ENCODE results near the gene TBL1XR1.
"Not testable (repeated sequence)": the region's sequence is repeated elsewhere in the genome, so short reads cannot be mapped to it uniquely, and the experiment has no call there.

The TBL1XR1 gene

DNA sequence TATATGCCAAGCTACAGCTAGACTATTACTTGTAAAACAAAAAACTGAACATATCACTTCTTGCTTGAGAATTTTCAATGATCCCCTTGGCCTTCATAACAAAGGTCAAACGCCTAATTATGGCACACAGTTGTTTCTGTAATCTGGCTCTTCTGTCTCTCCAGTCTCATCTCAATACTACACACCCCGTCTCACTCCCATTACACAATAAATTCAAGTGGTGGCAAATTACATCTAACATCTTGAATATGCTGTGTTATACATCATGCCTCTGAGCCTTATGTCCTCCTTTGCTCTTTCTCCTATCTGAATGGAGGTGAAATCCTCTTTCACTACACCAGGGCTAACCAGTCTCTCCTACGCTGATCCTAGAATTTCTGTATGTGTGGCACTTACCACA lies 140.4 kb downstream of the TBL1XR1 start:
- no peak for DNase-seq

DNA sequence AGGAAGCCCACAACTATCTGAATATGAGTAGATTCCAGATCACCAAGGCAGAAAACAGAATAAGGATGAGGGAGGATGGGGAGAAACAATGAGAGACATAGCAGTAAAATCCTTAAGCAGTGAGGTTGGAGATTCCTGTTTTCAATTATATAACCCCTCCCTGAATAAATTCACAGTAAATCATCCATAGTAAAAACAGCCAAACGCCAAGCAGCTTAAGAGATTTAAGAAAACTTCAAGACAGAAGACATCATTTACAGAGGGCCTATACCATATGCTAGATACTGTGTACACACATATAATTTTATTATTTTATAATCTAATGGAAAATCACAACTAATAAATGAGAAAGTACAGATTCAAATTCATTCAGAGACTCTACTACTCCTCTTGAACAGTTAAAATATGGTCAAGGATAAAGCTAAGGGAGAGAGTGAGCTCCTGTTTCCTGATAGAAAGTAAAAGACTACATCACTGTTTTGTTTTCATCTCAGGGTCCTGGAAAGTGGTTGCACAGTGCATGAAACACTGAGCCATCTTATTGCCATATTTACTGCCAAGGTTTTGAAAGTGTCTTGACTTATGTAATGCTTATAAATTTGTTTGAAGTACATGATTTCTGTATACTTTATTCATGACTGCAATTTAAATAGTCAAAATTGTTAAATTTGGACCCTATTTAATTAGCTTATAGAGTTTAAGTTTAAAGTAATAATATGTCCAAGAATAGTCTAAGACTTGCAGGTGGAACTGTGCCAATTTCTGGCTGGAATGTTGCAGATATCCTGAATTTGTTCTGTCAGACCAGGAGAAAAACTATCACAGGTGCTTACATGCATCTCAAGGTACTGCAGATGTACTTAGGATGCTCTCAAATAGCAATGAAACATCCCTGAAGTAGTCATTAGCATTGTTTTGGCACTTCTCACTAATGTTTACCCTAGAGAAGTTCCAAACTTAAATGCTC lies 141.4 kb downstream of the TBL1XR1 start:
- DNase-seq = no peak

DNA sequence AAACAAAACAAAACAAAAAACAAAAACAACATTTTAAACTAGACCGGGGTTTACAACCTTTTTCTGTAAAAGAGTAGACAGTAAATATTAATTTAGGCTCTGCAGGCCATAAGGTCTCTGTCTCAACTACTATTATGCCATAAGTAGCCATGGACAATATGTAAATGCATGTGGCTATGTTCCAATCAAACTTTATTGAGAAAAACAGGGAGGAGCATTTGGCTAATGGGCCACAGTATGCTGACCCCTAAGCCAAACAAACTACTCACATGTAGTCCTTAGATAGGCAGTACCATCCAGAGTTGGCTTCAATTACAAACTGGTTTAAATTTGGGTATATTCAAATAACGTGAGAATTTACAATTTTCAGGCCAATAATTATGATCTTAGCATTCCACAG lies 144.2 kb downstream of the TBL1XR1 start:
- no peak for DNase-seq

DNA sequence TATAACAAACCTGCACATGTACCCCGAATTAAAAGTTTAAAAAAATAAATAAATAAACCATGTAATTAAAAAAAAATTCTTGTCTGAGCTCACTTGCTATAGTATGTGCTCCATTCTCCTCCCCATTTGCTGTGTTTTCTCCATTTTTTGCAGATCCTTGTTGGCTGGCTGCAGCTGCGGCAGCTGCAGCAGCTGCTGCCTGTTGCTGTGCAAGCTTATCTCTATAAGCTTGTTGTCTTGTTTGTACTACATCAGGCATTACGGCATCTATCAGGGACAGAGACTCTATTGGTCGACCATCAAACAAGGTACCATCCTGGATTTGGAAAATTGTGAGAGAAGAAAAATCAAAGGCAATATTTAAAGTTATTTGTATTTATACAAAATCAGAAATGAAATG lies 145.9 kb downstream of the TBL1XR1 start:
- DNase-seq = no peak

DNA sequence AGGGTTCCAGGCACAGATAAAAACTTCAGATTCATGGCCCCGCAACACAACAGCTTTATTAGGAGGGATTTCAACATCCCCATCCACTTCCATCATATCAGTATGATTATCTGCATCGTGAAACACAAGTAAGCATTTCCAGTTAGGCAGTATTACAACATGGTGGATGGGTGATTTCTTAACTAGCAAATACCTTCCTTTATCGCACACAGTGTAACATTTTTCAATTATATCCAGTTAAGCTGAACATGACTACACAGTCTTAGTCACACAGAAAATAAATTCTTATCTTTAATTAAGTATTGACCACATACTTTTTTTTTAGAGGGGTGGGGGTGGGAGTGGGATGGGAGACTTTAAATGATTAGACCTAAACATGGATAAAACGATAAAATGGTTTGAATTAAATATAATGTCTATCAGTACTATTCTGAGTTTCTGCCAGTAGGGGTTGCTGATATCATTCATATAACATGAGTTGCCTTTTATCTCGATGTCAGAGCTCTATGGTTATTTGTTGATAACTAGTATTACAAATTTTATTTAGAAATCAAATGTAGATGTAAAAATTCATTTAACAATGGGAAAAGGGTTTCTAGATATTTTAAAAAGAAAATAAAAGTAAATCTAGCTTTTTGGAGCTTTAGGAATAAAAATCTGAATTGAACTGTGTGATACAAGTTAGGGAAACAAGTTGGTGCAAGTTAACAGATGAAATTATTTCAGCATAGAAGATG lies 146.6 kb downstream of the TBL1XR1 start:
- no peak for DNase-seq

DNA sequence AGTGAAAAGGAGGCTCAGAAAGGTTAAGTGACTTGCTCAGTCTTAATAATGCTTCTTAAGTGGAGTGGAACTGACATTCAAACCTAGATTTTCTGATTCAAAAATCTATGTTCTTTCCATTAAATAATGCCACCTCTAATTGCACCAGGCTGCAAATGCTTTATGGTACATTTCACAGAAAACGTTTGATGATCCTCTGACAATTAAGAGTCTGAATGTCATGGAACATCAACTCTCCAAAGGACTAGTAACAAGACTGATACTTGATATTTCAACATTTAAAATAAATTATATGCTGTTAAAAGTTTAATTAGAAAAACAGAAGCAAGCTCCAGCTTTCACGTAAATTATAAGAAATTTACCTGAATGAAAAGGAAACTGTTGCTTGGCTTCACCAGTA lies 151.5 kb downstream of the TBL1XR1 start:
- DNase-seq = no peak

DNA sequence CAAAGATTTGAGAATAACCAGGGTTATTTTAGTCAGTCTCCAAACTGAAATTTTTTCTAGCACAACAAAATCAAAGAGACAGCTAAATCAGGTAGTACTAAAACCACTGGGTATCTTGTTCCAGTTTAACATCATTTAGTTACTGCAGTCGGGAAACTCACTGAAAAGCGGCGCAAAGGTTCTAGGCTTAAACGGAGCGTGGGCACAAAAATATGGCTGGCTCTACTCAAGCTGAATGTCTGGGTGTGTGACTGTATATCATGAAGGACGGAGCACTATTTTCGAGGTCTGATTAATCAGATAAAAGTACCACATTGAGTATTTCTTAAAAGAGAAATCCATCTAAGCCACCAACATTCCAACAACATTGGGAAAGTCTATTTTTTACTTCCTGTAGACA lies 152.1 kb downstream of the TBL1XR1 start:
- no peak for DNase-seq

DNA sequence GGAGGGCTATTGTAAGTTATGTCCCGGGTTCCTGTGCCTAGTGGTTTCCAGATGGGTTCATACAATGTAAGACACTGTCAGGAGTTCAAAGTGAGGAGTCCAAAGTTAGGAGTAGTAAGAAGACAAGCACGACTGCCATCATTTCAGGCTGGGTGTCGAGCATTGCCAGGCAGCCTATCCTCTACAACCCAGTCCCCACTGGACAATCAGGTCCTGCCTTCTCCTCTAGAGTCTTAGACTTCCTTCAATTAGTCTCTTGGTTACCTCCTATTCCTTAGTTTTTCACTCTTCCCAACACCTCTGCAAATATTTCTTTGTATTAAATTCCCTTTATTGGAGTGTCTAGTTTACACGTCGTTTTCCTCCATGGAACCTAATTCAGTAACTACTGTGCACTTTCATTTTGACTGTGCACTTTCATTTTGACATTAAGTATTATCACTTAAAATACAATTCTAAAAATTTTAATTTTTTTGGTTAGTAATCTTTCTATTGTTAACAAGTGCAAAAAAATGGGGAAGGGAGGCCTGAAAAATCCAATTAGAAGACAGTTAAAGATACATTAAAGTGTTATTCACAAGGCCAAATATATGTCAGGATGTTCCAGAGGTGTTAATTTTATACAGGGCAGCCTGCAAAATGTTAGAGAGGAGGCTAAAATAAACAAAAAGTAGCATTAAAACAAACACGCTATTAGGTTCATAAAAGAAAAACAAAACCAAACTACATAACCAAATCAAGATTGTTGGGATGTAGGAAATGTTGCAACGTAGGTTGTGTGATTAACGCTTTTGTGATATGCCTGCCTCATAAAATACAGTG lies 155.3 kb downstream of the TBL1XR1 start:
- no peak for DNase-seq

DNA sequence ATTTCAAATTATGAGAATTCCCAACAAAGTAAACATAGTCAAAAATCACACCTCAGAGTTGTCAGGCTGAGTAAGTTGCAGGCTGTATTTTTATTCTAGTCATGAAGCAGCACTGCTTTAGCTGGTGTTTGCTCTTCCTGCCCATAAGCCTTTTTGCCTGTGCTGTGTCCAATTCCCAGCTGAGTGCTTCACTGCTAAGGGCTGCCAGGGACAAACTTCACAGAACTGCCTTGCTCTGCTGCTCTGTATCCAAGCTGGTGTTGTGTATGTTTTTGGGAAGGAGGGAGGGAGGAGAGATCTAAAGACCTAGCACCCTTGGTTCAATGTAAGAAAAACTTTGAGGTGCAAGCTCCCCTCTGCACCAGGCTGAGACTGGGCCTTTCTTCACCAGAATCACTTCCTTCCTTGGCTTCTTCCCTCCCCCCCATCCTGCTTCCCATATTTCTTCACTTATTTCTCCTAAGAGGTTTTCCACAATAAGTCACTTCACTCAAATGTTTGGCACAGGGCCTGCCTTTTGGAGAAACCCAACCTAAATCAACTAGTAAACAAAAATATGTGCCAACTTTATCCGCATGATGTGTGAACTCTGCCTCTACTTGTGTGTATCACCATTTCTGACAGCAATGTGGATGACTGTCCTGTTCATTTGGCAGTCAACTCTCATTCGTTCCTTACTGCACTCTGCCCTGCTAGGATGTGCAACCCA lies 156.1 kb downstream of the TBL1XR1 start:
- no peak for DNase-seq

DNA sequence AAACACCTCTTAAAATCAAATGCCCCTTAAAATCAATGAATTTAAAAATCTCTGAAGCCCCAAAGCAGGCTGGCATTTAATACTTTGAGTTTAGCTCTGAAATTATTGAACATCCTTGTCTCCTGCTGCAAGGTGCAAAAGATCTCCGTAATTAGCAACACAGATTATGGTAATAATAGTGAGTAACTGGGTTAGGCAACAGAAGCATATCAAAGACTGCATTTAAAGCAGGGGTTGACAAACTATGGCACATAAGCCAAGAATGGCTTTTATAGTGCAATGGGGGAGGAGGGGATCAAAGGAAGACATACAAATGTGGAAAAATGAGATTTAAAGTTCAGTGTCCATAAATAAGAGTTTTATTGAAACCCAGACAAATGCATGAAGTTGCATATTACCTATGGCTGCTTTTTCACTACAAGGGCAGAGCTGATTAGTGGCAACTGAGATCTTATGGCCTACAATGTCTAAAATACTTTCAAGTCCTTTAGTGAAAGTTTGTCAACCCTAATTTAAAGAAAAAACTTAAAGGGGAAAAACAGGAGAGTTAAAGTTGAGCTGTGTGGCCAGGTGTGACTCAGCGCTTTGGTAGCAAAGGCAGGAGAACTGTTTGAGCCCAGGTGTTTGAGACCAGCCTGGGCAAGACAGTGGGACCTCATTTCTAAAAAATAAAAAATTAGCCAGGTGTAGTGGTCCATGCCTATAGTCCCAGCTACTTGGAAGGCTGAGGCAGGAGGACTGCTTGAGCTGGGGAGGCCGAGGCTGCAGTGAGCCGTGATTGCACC lies 157.6 kb downstream of the TBL1XR1 start:
- no peak for DNase-seq

DNA sequence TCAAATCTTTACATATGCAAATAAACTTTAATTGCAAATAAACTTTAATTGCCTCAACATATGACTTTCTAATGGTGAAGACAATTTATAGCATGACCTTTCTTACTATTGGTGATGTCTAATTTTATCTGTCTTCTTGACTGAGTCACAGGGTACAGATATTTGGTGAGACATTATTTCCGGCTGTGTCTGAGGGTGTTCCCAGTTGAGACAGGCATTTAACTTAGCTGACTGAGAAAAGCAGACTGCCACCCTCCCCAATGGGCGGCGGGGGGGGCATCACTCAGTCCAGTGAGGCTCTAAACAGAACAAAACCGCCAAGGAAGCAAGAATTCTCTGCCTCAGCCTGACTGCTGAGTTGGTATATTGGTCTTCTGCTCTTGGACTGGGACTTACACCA lies 160.0 kb downstream of the TBL1XR1 start:
- DNase-seq = no peak

DNA sequence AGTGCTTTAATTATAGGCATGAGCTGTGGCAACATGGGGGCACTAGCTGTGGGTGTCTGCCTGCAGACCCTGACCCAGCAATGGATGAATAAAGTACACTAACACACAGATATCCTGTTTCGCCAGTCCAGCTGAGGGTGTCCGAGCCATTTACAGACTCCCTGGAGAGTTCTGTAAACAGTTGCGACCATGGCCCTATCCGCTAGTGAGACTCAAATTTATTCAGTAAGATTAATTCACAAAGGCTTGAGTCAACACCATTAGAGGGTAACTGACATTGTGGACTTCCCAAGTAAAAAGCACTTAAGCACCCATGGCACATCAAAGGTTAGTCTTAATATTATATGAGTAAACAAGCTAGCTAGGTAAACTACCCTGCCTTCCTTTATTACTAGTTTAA lies 161.6 kb downstream of the TBL1XR1 start:
- no peak for DNase-seq

DNA sequence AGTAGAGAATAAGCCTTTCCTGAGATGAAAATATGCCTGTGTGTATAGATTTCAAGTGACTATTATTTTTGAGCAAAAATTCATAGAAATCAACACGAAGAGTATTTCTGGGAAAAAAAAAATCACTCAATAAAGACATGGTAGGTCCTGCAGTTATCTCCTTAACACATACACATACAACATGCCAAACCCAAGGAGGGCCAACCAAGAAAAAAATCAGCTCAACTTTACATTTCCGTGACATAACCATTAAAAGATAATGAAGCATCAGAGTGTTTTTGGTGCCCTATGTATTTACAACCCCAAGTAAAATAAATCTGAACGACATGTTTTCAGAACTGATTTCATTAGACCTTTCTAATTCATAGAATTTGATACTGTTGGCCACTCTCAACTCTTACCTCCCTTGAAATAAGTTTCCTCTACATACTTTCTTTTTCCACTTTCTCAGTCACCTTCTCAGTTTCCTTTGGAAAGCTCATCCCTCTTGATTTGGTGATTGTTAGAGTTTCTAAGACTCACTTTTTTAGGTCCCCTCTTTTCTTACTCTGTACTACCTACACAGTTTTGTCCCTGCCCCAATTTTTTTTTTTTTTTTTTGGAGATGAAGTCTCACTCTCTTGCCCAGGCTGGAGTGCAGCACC lies 162.3 kb downstream of the TBL1XR1 start:
- no peak for DNase-seq

DNA sequence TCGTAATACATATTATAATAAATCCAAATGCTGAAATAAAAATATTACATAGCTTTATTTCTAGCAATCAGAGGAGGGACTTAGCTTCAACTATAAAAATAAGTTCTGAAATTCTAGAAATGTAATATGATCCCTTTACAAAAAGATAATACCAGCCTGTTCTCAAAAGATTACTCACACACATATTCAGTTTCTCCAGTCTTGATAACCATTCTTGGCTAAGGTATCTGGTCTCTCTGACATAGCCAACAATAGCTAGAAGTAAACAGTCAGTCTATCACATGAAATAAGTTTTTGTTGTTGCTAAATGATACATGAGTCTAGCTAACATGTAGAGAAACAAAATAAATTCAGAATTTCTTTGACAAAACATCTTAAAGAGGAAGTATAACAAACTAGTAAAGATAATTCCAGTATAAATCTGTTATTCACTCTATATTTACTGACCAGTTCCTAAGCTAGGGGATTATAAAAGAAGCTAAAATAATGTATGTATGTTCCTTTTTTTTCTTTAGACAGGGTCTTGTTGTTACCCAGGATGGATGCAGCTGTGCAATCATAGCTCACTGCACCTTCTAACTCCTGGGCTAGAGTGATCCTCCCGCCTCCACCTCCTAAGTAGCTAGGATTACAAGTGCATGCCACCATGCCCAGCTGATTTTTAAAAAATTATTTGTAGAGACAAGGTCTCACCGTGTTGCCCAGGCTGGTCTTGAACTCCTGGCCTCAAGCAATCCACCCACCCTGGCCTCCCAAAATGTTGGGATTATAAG lies 170.6 kb downstream of the TBL1XR1 start:
- DNase-seq = no peak

DNA sequence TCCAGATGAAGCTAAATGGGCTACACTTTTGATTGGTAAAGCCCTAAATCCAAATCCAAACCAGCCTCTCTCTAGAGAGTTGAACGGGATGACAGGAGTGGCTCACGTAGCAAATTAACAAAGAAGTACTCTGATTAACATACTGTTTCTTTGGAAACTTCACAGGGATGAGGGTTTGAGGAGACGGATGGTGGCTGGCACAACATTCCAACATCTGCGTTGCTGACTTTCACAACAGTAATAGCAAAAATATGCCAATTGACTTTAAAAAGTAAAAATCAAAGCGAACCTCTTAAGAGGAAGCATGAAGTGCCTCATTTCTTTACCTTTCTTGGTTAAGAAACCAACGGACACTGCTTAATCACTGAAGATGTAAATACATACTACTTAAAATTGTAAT lies 181.4 kb downstream of the TBL1XR1 start:
- DNase-seq = no peak

DNA sequence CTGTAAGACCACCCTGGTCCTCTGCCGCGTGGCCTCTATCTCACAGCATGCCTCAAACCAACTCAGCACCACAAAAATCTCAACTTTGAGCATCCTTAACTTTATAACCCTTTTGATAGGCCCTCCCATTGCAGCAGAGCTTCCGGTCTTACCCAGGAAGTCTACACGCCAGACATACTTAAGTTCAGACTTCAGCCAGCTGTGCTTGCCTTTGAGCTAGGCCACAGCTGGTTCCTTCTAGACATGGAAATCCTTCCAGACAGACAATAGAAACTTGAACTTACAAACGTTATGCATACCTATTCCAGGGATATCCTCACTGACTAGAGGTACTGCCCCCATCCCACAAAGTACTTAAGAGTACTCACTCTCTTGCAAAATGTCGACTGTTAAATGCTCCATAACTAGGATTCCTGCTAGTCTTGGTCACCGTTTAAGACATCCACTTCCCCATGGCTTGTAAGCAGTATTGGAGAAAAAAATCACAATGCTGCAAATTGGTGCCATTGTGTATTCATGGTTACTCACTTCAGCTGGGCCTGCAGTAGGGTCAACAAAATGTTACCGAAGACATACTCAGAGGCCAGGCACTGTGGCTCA lies 183.5 kb downstream of the TBL1XR1 start:
- DNase-seq = no peak

DNA sequence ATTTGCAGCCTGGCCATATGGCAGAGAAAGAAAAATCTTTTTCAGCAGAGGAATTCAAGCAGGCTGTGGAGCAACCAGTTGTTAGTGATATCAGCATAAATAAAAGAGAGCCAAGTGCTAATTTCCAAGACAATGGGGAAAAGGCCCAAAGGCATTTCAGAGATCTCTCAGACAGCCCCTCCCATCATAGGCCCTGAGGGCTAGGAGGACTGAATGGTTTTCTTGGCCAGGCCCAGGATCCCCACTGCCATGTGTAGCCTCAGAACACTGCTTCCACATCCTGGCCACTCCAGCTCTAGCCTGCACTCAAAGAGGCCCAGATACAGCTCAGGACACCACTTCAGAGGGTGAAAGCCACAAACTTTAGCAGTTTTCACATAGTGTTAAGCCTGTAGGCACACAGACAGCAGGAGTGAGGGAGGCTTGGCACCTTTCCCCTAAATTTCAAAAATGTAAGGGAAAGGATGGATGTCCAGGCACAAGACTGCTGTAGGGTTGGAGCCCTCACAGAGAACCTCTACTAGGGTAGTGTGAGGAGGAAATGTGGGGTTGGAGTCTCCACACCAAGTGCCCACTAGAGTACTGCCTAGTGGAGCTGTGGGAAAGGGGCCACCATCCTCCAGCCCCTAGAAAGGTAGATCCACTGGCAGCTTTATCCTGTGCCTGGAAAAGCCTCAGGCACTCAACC lies 191.4 kb downstream of the TBL1XR1 start:
- DNase-seq = no peak

DNA sequence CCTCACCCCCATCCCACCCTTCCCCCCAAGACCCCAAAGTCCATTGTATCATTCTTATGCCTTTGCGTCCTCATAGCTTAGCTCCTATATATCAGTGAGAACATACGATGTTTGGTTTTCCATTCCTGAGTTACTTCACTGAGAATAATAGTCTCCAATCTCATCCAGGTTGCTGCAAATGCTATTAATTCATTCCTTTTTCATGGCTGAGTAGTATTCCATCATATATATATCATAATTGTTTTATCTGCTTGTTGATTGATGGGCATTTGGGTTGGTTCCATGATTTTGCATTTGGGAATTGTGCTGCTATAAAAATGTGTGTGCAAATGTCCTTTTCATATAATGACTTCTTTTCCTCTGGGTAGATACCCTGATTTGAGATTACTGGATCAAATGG lies 197.1 kb downstream of the TBL1XR1 start:
- DNase-seq = not testable (repeated sequence)

DNA sequence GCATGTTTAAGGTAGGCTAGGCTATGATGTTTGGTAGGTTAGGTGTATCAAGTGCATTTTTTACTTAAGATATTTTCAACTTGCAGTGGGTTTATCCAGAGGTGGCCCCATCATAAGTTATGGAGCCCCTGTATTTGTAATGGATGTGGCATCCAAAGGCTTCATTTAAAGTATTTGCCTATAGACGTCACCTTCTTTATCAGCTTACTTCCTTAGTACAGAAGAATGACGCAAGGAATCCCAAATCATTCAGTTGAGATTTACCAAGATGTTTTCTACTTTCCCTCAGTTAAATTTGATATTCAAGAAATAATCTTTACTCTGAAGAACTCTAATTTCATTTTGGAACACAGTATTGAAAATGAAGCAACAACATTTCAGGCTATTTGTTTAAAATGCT lies 201.3 kb downstream of the TBL1XR1 start:
- DNase-seq = no peak

Measured in stimulated activated naive CD4-positive, alpha-beta T cell treated with Interleukin-2 at 50 U/mL for 16 hours (primary cell).